HepG2 (cell line): ENCODE measurements around the gene KLK11. TPM values are rescaled to one million over a fixed set of nuclear protein-coding genes. Genes with fewer than 3 reads are reported as not detected.

Source experiments
- ATAC-seq: fragments of 200-7000 bp; cut with Tn5 transposase; 3 replicates; pipeline ENCODE4 v1.9.1; 2020; ENCODE audit warnings: mild to moderate bottlenecking, moderate library complexity
- BruUV-seq: library from RNA; stranded (reverse); fragments of 400-500 nt; replicated peaks from 2 replicates; lab custom pipeline; 2021; lab: Mats Ljungman, UMichigan
- CTCF ChIA-PET: fragments of 300-600 bp; formaldehyde crosslinking; extraction: SDS; loops from one replicate; lab custom pipeline; 2021; ENCODE audit warnings: low total read pairs, inconsistent platforms, low intra/inter-chr PET ratio; lab: Yijun Ruan, JAX
- POLR2A ChIA-PET: fragments of 350-600 bp; sonication (Branson Sonifier 250); formaldehyde crosslinking; loops from one replicate; lab custom pipeline; 2020; ENCODE audit warnings: antibody characterized with exemption, inconsistent platforms; lab: Yijun Ruan, JAX
- DNase-seq: peaks from one replicate; pipeline ENCODE4 v3.0.0-alpha.2; 2015; ENCODE audit warnings: low spot score
- FAIRE-seq: peaks from 3 replicates; lab custom pipeline; 2011; peaks lifted over from hg19 to GRCh38; lab: Jason Lieb, UNC
- H2AFZ ChIP-seq: one replicate; pipeline ENCODE4 v1.6.1; 2011; ENCODE audit warnings: low read length, inconsistent platforms
- H3K27ac ChIP-seq: fragments of 300-600 bp; 3 replicates; pipeline ENCODE4 v1.8.0; 2011; ENCODE audit warnings: mixed run types, mild to moderate bottlenecking, mixed read lengths, low read length, inconsistent platforms; ENCODE audit not compliant: insufficient read depth; ENCODE audit errors: extremely low read length
- H3K27me3 ChIP-seq, 2 experiments: fragments of 200-600 bp in 1 of 2; 2 replicates in 1 of 2; 3 replicates in 1 of 2; pipeline versions ENCODE4 v1.6.0 to v1.8.0; 2011; ENCODE audit warnings: low read length in 2 of 2, mild to moderate bottlenecking in 2 of 2, moderate library complexity in 2 of 2, inconsistent platforms in 1 of 2; ENCODE audit not compliant: insufficient read depth in 2 of 2, control insufficient read depth in 1 of 2
- H3K36me3 ChIP-seq, 2 experiments: fragments of 200-600 bp in 1 of 2; replicated peaks in 1 of 2; 2 replicates in 1 of 2; 3 replicates in 1 of 2; pipeline versions ENCODE4 v1.5.1 to v1.8.0; 2011; ENCODE audit warnings: low read length in 2 of 2, inconsistent platforms in 1 of 2; ENCODE audit not compliant: insufficient read depth in 2 of 2, control insufficient read depth in 1 of 2
- H3K4me1 ChIP-seq: 2 replicates; pipeline ENCODE4 v1.5.1; 2012; ENCODE audit warnings: low read length, inconsistent platforms; ENCODE audit not compliant: insufficient read depth
- H3K4me2 ChIP-seq: 2 replicates; pipeline ENCODE4 v1.6.0; 2011; ENCODE audit warnings: low read depth, low read length, inconsistent platforms
- H3K4me3 ChIP-seq, 3 experiments: fragments of 200-600 bp in 1 of 3; sonication (generic), shearing (Covaris generic) in 1 of 3; replicated peaks in 1 of 3; 2 replicates each; pipeline ENCODE4 v1.5.1; 2011 to 2016; ENCODE audit warnings: low read length in 3 of 3, inconsistent platforms in 2 of 3, low read depth in 2 of 3, mild to moderate bottlenecking in 2 of 3, control low read depth in 1 of 3, mixed read lengths in 1 of 3; ENCODE audit not compliant: insufficient read depth in 1 of 3
- H3K79me2 ChIP-seq: one replicate; pipeline ENCODE4 v1.6.1; 2011; ENCODE audit warnings: low read length, inconsistent platforms; ENCODE audit not compliant: insufficient read depth
- H3K9ac ChIP-seq: 2 replicates; pipeline ENCODE4 v1.6.0; 2011; ENCODE audit warnings: mild to moderate bottlenecking, low read depth, low read length, inconsistent platforms; ENCODE audit not compliant: insufficient read depth
- H3K9me3 ChIP-seq: 2 replicates; pipeline ENCODE4 v1.5.1; 2012; ENCODE audit warnings: mild to moderate bottlenecking, low read length
- H4K20me1 ChIP-seq: 2 replicates; pipeline ENCODE4 v1.6.0; 2011; ENCODE audit warnings: inconsistent platforms, mild to moderate bottlenecking, low read length, moderate library complexity; ENCODE audit not compliant: insufficient read depth
- JUND ChIP-seq: sonication (generic); formaldehyde crosslinking; IDR thresholded peaks from 2 replicates; pipeline ENCODE4 v1.8.0; 2022; ENCODE audit warnings: mild to moderate bottlenecking, missing genetic modification reagents
- REXO4 ChIP-seq: sonication (generic); formaldehyde crosslinking; IDR thresholded peaks from 2 replicates; pipeline ENCODE4 v1.8.0; 2022; ENCODE audit warnings: missing genetic modification reagents, mild to moderate bottlenecking, borderline replicate concordance
- RFX3 ChIP-seq: IDR thresholded peaks from 2 replicates; pipeline ENCODE4 v1.6.1; 2016; ENCODE audit warnings: missing biosample characterization, missing genetic modification reagents
- SAFB2 ChIP-seq: sonication (generic); formaldehyde crosslinking; IDR thresholded peaks from 2 replicates; pipeline ENCODE4 v1.5.1; 2020; ENCODE audit warnings: missing genetic modification reagents, low read depth, mild to moderate bottlenecking, borderline replicate concordance
- SOX6 ChIP-seq, 2 experiments: fragments of 450-650 bp in 1 of 2; sonication (generic) in 1 of 2; formaldehyde crosslinking in 1 of 2; IDR thresholded peaks; 2 replicates each; pipeline versions ENCODE4 v1.4.0 to v1.6.1; 2017 to 2020; ENCODE audit warnings: antibody characterized with exemption in 1 of 2, mild to moderate bottlenecking in 1 of 2, missing genetic modification reagents in 1 of 2
- SP1 ChIP-seq, 2 experiments: fragments of 450-650 bp in 1 of 2; sonication (generic) in 1 of 2; formaldehyde crosslinking in 1 of 2; IDR thresholded peaks; 2 replicates each; pipeline versions ENCODE4 v1.4.0 to v1.6.1; 2016 to 2020; ENCODE audit warnings: missing genetic modification reagents in 1 of 2
- TOE1 ChIP-seq: sonication (generic); formaldehyde crosslinking; IDR thresholded peaks from 2 replicates; pipeline ENCODE4 v1.4.0; 2020; ENCODE audit warnings: mild to moderate bottlenecking, missing genetic modification reagents
- ZFP37 ChIP-seq: sonication (generic); formaldehyde crosslinking; IDR thresholded peaks from 2 replicates; pipeline ENCODE4 v1.4.0; 2020; ENCODE audit warnings: missing genetic modification reagents, borderline replicate concordance
- ZMYM2 ChIP-seq: sonication (generic); formaldehyde crosslinking; IDR thresholded peaks from 2 replicates; pipeline ENCODE4 v1.8.0; 2022; ENCODE audit warnings: mild to moderate bottlenecking, missing genetic modification reagents
- ZNF101 ChIP-seq: sonication (generic); formaldehyde crosslinking; IDR thresholded peaks from 2 replicates; pipeline ENCODE4 v1.4.0; 2020; ENCODE audit warnings: mild to moderate bottlenecking, low read depth, missing genetic modification reagents, borderline replicate concordance
- WGBS: methylation state at CpG from one replicate; pipeline ENCODE4 v1.1.6; 2017; ENCODE audit warnings: low lambda C conversion rate; 5-methylcytosine and 5-hydroxymethylcytosine counted together
- in situ Hi-C: cut with HindIII; loops from 2 replicates; pipeline ENCODE4 v1.10.0; 2017; ENCODE audit warnings: low pct_unique_long_range_greater_than_20kb; ENCODE audit not compliant: extremely low pct_ligation_motif_present
- intact Hi-C: fragments of 100-400 bp; cut with micrococcal nuclease; formaldehyde crosslinking; loops from one replicate; pipeline ENCODE4 v1.10.0; 2022; ENCODE audit not compliant: unreplicated experiment
- polyA plus RNA-seq, 8 experiments: library from polyadenylated mRNA; depleted of rRNA in 3 of 8; stranded (reverse) in 7 of 8; unstranded in 1 of 8; fragments of >200 nt; fragmentation: Illumina TruSeq in 4 of 8; extraction: Trizol in 4 of 8; gene quantifications; 2 replicates each; pipeline versions ENCODE4 v1.2.1 to v1.2.3, GENCODE V29; 2011 to 2016; ENCODE audit warnings: low read depth in 4 of 8, missing spikeins in 1 of 8, mixed read lengths in 1 of 8; ENCODE audit not compliant: insufficient read depth in 1 of 8
- total RNA-seq, 5 experiments: library from RNA; depleted of rRNA; stranded (reverse); fragments of >200 nt; fragmentation: Illumina TruSeq; extraction: Trizol; gene quantifications; 2 replicates each; pipeline ENCODE4 v1.2.3, GENCODE V29; 2016; ENCODE audit warnings: low read depth in 1 of 5
- TF ChIP-seq, protein P1 (sequence below): sonication (generic); formaldehyde crosslinking; IDR thresholded peaks from 2 replicates; pipeline ENCODE4 v1.4.0; 2020; ENCODE audit warnings: missing genetic modification reagents, borderline replicate concordance
- TF ChIP-seq, protein P2 (sequence below): sonication (generic); formaldehyde crosslinking; conservative IDR thresholded peaks from 2 replicates; pipeline ENCODE4 v1.4.0; 2020; ENCODE audit warnings: mild to moderate bottlenecking, missing genetic modification reagents, moderate library complexity
- TF ChIP-seq, protein P3 (sequence below): sonication (generic); formaldehyde crosslinking; IDR thresholded peaks from 2 replicates; pipeline ENCODE4 v1.5.0; 2020; ENCODE audit warnings: mild to moderate bottlenecking, missing genetic modification reagents, borderline replicate concordance

Gene KLK11
- total and polyA plus RNA-seq, 2 of the 13 experiments (the other 11 are each of a cell fraction or from before 2014, with no cell fraction given): not detected

DNA sequence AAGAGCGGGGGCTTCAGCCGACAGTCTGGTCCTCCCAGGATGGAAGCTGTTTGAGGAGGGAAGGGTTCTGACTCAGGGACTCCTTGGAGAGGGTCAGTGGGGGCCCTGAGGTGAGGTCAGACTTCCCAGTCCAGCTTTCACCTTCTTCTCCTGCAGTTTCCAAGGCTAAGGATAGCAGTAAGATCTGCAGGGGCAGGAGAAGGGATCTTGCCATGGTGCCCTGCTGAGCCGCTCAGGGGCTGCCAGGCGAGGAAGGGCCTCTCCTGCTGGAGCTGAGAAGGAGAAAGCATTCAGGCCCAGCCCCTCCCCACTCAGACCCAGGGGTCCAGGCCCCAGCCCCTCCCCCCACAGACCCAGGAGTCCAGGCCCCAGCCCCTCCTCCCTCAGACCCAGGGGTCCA is 44.2 kb downstream of the KLK11 start:
- Histone ChIP-seq H3K4me1 (no peaks in the 10 kb centered on the region), H4K20me1 (no peaks in the 10 kb centered on the region), H3K9me3 (no peaks in the 10 kb centered on the region), H3K79me2 (no peaks in the 10 kb centered on the region), H3K27ac (no peak overlapping the region), H3K9ac (no peak overlapping the region), H3K4me3 (no peak overlapping the region), H3K4me2 (no peak overlapping the region), H2AFZ (no peak overlapping the region), H3K27me3 (peaks cover 0 to under 1% of the 10 kb centered on the region in 2 experiments; a peak in 2 of 5 replicates), H3K36me3 (no peaks in the 10 kb centered on the region)
- in situ Hi-C loops: no loop called here
- intact Hi-C loops: no loop called here
- ChIA-PET POLR2A (no interaction called here), CTCF (no interaction called here)
- ATAC-seq (no peak; the same call in 2 of the 3 replicates), FAIRE-seq (no peak), DNase-seq (no peak)
- no TSS peak for BruUV-seq
- TF ChIP-seq ZMYM2 (CRISPR knock-in tag) (no peak), RFX3 (CRISPR knock-in tag) (no peak), SP1 (IDR thresholded peaks at IDR 0.05) (no peak), SP1 (CRISPR knock-in tag; IDR thresholded peaks at IDR 0.05) (no peak), ZFP37 (no peak), SOX6 (IDR thresholded peaks at IDR 0.05) (no peak), SOX6 (CRISPR knock-in tag; IDR thresholded peaks at IDR 0.05) (no peak), REXO4 (CRISPR knock-in tag) (no peak), JUND (CRISPR knock-in tag) (no peak), ZNF101 (CRISPR knock-in tag) (no peak), TOE1 (CRISPR knock-in tag) (no peak), SAFB2 (CRISPR knock-in tag) (no peak)
- TF ChIP-seq, protein P1, sequence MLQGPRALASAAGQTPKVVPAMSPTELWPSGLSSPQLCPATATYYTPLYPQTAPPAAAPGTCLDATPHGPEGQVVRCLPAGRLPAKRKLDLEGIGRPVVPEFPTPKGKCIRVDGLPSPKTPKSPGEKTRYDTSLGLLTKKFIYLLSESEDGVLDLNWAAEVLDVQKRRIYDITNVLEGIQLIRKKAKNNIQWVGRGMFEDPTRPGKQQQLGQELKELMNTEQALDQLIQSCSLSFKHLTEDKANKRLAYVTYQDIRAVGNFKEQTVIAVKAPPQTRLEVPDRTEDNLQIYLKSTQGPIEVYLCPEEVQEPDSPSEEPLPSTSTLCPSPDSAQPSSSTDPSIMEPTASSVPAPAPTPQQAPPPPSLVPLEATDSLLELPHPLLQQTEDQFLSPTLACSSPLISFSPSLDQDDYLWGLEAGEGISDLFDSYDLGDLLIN: no peak
- TF ChIP-seq, protein P2, sequence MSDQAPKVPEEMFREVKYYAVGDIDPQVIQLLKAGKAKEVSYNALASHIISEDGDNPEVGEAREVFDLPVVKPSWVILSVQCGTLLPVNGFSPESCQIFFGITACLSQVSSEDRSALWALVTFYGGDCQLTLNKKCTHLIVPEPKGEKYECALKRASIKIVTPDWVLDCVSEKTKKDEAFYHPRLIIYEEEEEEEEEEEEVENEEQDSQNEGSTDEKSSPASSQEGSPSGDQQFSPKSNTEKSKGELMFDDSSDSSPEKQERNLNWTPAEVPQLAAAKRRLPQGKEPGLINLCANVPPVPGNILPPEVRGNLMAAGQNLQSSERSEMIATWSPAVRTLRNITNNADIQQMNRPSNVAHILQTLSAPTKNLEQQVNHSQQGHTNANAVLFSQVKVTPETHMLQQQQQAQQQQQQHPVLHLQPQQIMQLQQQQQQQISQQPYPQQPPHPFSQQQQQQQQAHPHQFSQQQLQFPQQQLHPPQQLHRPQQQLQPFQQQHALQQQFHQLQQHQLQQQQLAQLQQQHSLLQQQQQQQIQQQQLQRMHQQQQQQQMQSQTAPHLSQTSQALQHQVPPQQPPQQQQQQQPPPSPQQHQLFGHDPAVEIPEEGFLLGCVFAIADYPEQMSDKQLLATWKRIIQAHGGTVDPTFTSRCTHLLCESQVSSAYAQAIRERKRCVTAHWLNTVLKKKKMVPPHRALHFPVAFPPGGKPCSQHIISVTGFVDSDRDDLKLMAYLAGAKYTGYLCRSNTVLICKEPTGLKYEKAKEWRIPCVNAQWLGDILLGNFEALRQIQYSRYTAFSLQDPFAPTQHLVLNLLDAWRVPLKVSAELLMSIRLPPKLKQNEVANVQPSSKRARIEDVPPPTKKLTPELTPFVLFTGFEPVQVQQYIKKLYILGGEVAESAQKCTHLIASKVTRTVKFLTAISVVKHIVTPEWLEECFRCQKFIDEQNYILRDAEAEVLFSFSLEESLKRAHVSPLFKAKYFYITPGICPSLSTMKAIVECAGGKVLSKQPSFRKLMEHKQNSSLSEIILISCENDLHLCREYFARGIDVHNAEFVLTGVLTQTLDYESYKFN (CRISPR knock-in tag): no peak
- TF ChIP-seq, protein P3, sequence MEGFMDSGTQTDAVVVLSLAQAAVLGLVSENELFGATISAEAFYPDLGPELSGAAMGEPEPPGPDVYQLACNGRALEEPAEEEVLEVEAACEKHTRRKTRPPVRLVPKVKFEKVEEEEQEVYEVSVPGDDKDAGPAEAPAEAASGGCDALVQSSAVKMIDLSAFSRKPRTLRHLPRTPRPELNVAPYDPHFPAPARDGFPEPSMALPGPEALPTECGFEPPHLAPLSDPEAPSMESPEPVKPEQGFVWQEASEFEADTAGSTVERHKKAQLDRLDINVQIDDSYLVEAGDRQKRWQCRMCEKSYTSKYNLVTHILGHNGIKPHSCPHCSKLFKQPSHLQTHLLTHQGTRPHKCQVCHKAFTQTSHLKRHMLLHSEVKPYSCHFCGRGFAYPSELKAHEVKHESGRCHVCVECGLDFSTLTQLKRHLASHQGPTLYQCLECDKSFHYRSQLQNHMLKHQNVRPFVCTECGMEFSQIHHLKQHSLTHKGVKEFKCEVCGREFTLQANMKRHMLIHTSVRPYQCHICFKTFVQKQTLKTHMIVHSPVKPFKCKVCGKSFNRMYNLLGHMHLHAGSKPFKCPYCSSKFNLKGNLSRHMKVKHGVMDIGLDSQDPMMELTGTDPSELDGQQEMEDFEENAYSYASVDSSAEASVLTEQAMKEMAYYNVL (CRISPR knock-in tag): no peak
- 61% methylated on average over 2 of the region's 4 CpGs for WGBS
